Psoas muscle (tissue), 8 donors: ENCODE data around the gene SLC5A1. TPM values are rescaled to one million over a fixed set of nuclear protein-coding genes. Genes with fewer than 3 reads are reported as not detected.

ENCODE experiments used
- ATAC-seq, 4 donors: fragments of 200-7000 bp; cut with Tn5 transposase; one replicate each; pipeline ENCODE4 v1.9.1; 2020; ENCODE audit warnings: moderate library complexity in 3 of 4, mild to moderate bottlenecking in 2 of 4
- DNase-seq, 2 donors: peaks; one replicate each; pipeline ENCODE4 v3.0.0-alpha.2; 2020
- H3K27ac ChIP-seq: fragments of 200-600 bp; one replicate; pipeline ENCODE4 v1.8.0; 2022
- H3K27me3 ChIP-seq, 3 donors: fragments of 200-600 bp in 1 of 3; one replicate each; pipeline versions ENCODE4 v1.6.1 to v1.8.0; 2013 to 2022; ENCODE audit warnings: low read length in 2 of 3, mild to moderate bottlenecking in 2 of 3, moderate library complexity in 1 of 3; ENCODE audit not compliant: insufficient read depth in 3 of 3
- H3K36me3 ChIP-seq, 2 donors: fragments of 200-600 bp in 1 of 2; one replicate each; pipeline versions ENCODE4 v1.6.1 to v1.8.0; 2013 to 2022; ENCODE audit warnings: low read depth in 1 of 2, mild to moderate bottlenecking in 1 of 2, moderate library complexity in 1 of 2; ENCODE audit not compliant: insufficient read depth in 1 of 2
- H3K4me1 ChIP-seq: fragments of 200-600 bp; one replicate; pipeline ENCODE4 v1.8.0; 2022
- H3K4me3 ChIP-seq: fragments of 200-600 bp; one replicate; pipeline ENCODE4 v1.8.0; 2022; ENCODE audit warnings: mild to moderate bottlenecking
- H3K9me3 ChIP-seq: fragments of 200-600 bp; one replicate; pipeline ENCODE4 v1.8.0; 2022
- WGBS, 3 donors: extraction: QIAGEN DNeasy Blood & Tissue Kit; methylation state at CpG; one replicate each; pipeline versions ENCODE4 v1.1.6 to v1.1.7; 2013; 5-methylcytosine and 5-hydroxymethylcytosine counted together
- intact Hi-C, 2 donors: fragments of 100-400 bp; cut with DNase I; formaldehyde crosslinking; loops; one replicate each; pipeline versions ENCODE4 v1.11.0 to v1.14.2; 2022
- polyA plus RNA-seq, 3 donors: library from polyadenylated mRNA; stranded (reverse); fragments of 200-250 nt; gene quantifications; one replicate each; pipeline ENCODE4 v1.2.3, GENCODE V29; 2013
- total RNA-seq, 4 donors: library from RNA; stranded (reverse); fragmentation: NEBNext Ultra II Directional in 2 of 4; extraction: Animal tissue kit (Norgen Biotek cat#: 25700) in 2 of 4; gene quantifications; one replicate each; pipeline versions ENCODE4 v1.2.1 to v1.2.4, GENCODE V29; 2021 to 2023
- TF ChIP-seq, protein P1 (sequence below): fragments of 200-600 bp; IDR thresholded peaks from one replicate; pipeline ENCODE4 v1.8.0; 2022; ENCODE audit warnings: antibody characterized with exemption
- donor health status: healthy with polysubstance abuse.
- donor health status: DM: no; HTN: no; CAD: no; lungs with moderate emphysema.
- donor health status: Bipolar disorder and iron deficiency.
- donor health status: healthy.
- donor health status: DM: yes; HTN: yes; CAD: no.
- donor health status: DM: no; HTN: no; CAD: no.
- donor health status: DM: no; HTN: no; CAD: no.
- donor health status: DM: yes; HTN: yes; CAD: no.

The SLC5A1 gene
- total and polyA plus RNA-seq, 7 donors: 0.06 to 2.0 (median 0.26) TPM

DNA sequence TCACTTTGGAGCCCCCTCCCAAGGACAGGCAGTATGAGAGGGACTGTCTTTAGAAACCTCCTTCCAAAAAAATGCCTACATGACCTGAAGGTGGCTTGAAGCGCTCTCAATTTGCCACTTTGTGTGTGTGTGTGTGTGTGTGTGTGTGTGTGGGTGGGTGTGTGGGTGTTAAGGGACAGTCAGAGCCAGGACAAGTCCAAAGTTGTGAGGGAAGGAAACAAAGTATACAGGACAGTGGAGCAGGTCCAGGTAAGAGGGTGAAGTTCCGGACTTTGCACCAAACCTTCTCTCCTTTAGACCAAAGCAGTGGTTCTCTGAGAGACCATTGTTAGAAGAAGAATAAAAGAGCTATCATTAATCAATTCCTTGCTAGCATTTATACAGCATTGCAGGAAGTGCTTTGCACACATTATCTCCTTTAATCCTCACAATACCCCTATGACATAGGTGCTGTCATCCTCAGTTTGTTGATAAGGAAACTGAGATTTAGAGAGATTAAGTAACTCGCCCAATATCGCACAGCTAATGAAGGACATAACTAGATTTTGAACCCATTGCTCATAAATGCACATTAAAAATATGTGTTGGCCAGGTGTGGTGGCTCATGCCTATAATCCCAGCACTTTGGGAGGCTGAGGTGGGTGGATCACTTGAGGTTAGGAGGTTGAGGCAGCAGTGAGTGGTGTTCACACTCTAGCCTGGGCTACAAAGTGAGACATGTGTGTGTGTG, 12.4 kb upstream of the SLC5A1 start:
- Histone ChIP-seq H3K9me3 (no peaks in the 10 kb centered on the region), H3K4me3 (no peak overlapping the region), H3K36me3 (no peaks in the 10 kb centered on the region), H3K27ac (no peak overlapping the region), H3K4me1 (no peaks in the 10 kb centered on the region), H3K27me3 (no peaks in the 10 kb centered on the region)
- DNase-seq (no peak), ATAC-seq (no peak)
- 90 to 92% (median 92%) methylated on average over 4 of the region's 4 CpGs for WGBS, 3 donors
- intact Hi-C loops: no loop called here
- TF ChIP-seq, protein P1, sequence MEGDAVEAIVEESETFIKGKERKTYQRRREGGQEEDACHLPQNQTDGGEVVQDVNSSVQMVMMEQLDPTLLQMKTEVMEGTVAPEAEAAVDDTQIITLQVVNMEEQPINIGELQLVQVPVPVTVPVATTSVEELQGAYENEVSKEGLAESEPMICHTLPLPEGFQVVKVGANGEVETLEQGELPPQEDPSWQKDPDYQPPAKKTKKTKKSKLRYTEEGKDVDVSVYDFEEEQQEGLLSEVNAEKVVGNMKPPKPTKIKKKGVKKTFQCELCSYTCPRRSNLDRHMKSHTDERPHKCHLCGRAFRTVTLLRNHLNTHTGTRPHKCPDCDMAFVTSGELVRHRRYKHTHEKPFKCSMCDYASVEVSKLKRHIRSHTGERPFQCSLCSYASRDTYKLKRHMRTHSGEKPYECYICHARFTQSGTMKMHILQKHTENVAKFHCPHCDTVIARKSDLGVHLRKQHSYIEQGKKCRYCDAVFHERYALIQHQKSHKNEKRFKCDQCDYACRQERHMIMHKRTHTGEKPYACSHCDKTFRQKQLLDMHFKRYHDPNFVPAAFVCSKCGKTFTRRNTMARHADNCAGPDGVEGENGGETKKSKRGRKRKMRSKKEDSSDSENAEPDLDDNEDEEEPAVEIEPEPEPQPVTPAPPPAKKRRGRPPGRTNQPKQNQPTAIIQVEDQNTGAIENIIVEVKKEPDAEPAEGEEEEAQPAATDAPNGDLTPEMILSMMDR: no peak

DNA sequence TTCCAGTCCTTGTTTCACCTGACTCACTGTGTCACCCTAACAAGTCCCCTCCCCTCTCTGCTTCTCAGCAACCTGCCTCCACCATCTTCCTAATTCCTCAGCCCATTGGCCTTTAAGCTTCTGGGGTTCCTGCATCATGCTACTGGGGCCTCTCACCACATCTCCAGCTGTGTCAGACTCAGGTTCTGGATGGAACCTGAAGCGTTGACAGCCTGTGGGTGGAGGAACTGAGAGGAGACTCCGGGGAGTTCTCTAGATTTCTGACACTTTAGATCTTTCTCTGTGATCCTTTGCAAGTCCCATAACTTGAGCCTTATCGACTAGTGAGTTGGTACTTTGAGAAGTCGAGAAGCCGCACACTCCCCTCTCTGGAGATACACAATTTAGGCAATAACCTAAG, 11.6 kb upstream of the SLC5A1 start:
- Histone ChIP-seq H3K4me3 (no peak overlapping the region), H3K27ac (no peak overlapping the region), H3K9me3 (no peaks in the 10 kb centered on the region), H3K36me3 (no peaks in the 10 kb centered on the region), H3K4me1 (no peaks in the 10 kb centered on the region), H3K27me3 (no peaks in the 10 kb centered on the region)
- ATAC-seq: no peak
- DNase-seq: no peak
- WGBS, 3 donors: 69 to 76% (median 74%) methylated on average over 5 of the region's 5 CpGs
- intact Hi-C loops: no loop called here
- TF ChIP-seq, protein P1: no peak

GRCh38 chr22:32034275-32034674, 8.8 kb upstream of the SLC5A1 start:
- TF ChIP-seq, protein P1: no peak
- no peak for DNase-seq
- Histone ChIP-seq H3K27ac (no peak overlapping the region), H3K9me3 (no peaks in the 10 kb centered on the region), H3K4me1 (no peaks in the 10 kb centered on the region), H3K36me3 (no peaks in the 10 kb centered on the region), H3K27me3 (no peaks in the 10 kb centered on the region), H3K4me3 (no peak overlapping the region)
- intact Hi-C loops: no loop called here
- ATAC-seq: no peak
- 59 to 68% (median 59%) methylated on average over 5 of the region's 5 CpGs for WGBS, 3 donors

DNA sequence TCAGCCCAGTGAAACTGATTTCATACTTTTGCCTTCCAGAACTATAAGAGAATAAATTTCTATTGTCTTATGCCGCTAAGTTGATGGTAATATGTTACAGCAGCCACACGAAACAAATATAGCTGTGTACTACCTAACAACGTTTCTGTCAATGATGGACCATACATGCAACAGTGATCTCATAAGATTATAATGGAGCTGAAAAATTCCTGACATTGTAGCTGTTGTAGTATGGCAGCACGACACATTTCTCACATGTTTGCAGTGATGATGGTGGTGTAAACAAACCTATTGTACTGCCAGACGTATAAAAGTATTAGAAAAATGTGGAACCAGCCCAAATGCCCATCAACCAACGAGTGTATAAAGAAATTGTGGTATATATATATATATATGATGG, 5.8 kb upstream of the SLC5A1 start:
- no peak for DNase-seq
- Histone ChIP-seq H3K36me3 (no peaks in the 10 kb centered on the region), H3K9me3 (no peaks in the 10 kb centered on the region), H3K27ac (no peak overlapping the region), H3K27me3 (no peaks in the 10 kb centered on the region), H3K4me1 (no peaks in the 10 kb centered on the region), H3K4me3 (no peak overlapping the region)
- TF ChIP-seq, protein P1: no peak
- ATAC-seq: no peak
- WGBS, 3 donors: 49 to 57% (median 54%) methylated on average over 6 of the region's 6 CpGs
- intact Hi-C loops: no loop called here
